K562 (cell line): ENCODE measurements around the gene ALDH9A1. TPM values are rescaled to one million over a fixed set of nuclear protein-coding genes. Genes with fewer than 3 reads are reported as not detected.

Experiments
- ATAC-seq: fragments of 200-7000 bp; cut with Tn5 transposase; 3 replicates; pipeline ENCODE4 v1.9.1; 2020; ENCODE audit warnings: moderate library complexity
- BruUV-seq: library from RNA; stranded (reverse); fragments of 400-500 nt; replicated peaks from 2 replicates; lab custom pipeline; 2021; lab: Mats Ljungman, UMichigan
- CTCF ChIA-PET: fragments of 300-600 bp; formaldehyde crosslinking; extraction: SDS; loops from one replicate; lab custom pipeline; 2021; ENCODE audit warnings: low intra/inter-chr PET ratio; lab: Yijun Ruan, JAX
- POLR2A ChIA-PET: fragments of 300-600, 350-650 bp; sonication (Branson Sonifier 250); formaldehyde crosslinking; extraction: SDS; loops from one replicate; lab custom pipeline; 2021; ENCODE audit warnings: antibody characterized with exemption, inconsistent platforms; lab: Yijun Ruan, JAX
- DNase-seq, 4 experiments: peaks; one replicate each; pipeline versions ENCODE4 v3.0.0 to v3.0.0-alpha.2; 2011 to 2018; ENCODE audit warnings: low spot score in 3 of 4, mixed read lengths in 3 of 4; ENCODE audit errors: extremely low read depth in 1 of 4
- FAIRE-seq: peaks from 2 replicates; lab custom pipeline; 2011; peaks lifted over from hg19 to GRCh38; lab: Jason Lieb, UNC
- H2AFZ ChIP-seq: 2 replicates; pipeline ENCODE4 v1.6.0; 2011; ENCODE audit warnings: low read depth, low read length, control low read depth, inconsistent platforms
- H3K27ac ChIP-seq: fragments of 200-600 bp; 3 replicates; pipeline ENCODE4 v1.8.0; 2011; ENCODE audit warnings: low read depth, mild to moderate bottlenecking, control low read depth, inconsistent platforms, low read length, moderate library complexity, mixed read lengths; ENCODE audit errors: extremely low read depth
- H3K27me3 ChIP-seq, 2 experiments: fragments of 300-600 bp in 1 of 2; 2 replicates in 1 of 2; 3 replicates in 1 of 2; pipeline versions ENCODE4 v1.6.0 to v1.8.0; 2011; ENCODE audit warnings: inconsistent platforms in 2 of 2, low read length in 2 of 2, mild to moderate bottlenecking in 1 of 2, mixed read lengths in 1 of 2, moderate library complexity in 1 of 2; ENCODE audit not compliant: control insufficient read depth in 2 of 2, insufficient read depth in 2 of 2
- H3K36me3 ChIP-seq: fragments of 300-600 bp; 3 replicates; pipeline ENCODE4 v1.8.0; 2011; ENCODE audit warnings: mild to moderate bottlenecking, low read length, inconsistent platforms; ENCODE audit not compliant: control insufficient read depth, insufficient read depth
- H3K4me1 ChIP-seq, 2 experiments: fragments of 200-600 bp in 1 of 2; replicated peaks in 1 of 2; 2 replicates in 1 of 2; 3 replicates in 1 of 2; pipeline versions ENCODE4 v1.5.1 to v1.8.0; 2011; ENCODE audit warnings: inconsistent platforms in 2 of 2, low read length in 2 of 2, mild to moderate bottlenecking in 1 of 2, mixed read lengths in 1 of 2, moderate library complexity in 1 of 2; ENCODE audit not compliant: control insufficient read depth in 2 of 2, insufficient read depth in 2 of 2
- H3K4me2 ChIP-seq: 2 replicates; pipeline ENCODE4 v1.6.1; 2011; ENCODE audit warnings: low read length, control low read depth, inconsistent platforms, mixed read lengths; ENCODE audit not compliant: insufficient read depth
- H3K4me3 ChIP-seq: fragments of 200-600 bp; sonication (generic), shearing (Covaris generic); 2 replicates; pipeline ENCODE4 v1.5.1; 2016; ENCODE audit warnings: control low read depth, inconsistent platforms
- H3K79me2 ChIP-seq: fragments of 200-600 bp; 3 replicates; pipeline ENCODE4 v1.8.0; 2011; ENCODE audit warnings: low read length, inconsistent platforms; ENCODE audit not compliant: control insufficient read depth, insufficient read depth
- H3K9ac ChIP-seq, 2 experiments: 2 replicates each; pipeline versions ENCODE4 v1.6.0 to v1.6.1; 2011; ENCODE audit warnings: low read depth in 2 of 2, low read length in 2 of 2, control low read depth in 1 of 2, inconsistent platforms in 1 of 2, mild to moderate bottlenecking in 1 of 2, mixed read lengths in 1 of 2; ENCODE audit not compliant: insufficient read depth in 1 of 2
- H3K9me1 ChIP-seq: one replicate; pipeline ENCODE4 v1.6.0; 2011; ENCODE audit warnings: inconsistent platforms, mild to moderate bottlenecking, low read length, moderate library complexity; ENCODE audit not compliant: control insufficient read depth, insufficient read depth
- H3K9me3 ChIP-seq: replicated peaks from 2 replicates; pipeline ENCODE4 v1.5.1; 2011; ENCODE audit warnings: low read depth, low read length, inconsistent platforms; ENCODE audit not compliant: control insufficient read depth, insufficient read depth
- H4K20me1 ChIP-seq: replicated peaks from 2 replicates; pipeline ENCODE4 v1.6.1; 2011; ENCODE audit warnings: low read length, inconsistent platforms, mixed read lengths; ENCODE audit not compliant: control insufficient read depth, insufficient read depth
- E2F5 ChIP-seq: sonication (generic); formaldehyde crosslinking; IDR thresholded peaks from 2 replicates; pipeline ENCODE4 v1.8.0; 2022; ENCODE audit warnings: mild to moderate bottlenecking, missing genetic modification reagents
- EP400 ChIP-seq: fragments of 450-650 bp; IDR thresholded peaks from 2 replicates; pipeline ENCODE4 v1.6.1; 2017; ENCODE audit warnings: antibody characterized with exemption, mild to moderate bottlenecking, moderate library complexity
- ETS1 ChIP-seq: conservative IDR thresholded peaks from 2 replicates; pipeline ENCODE4 v1.6.1; 2011; ENCODE audit warnings: low read depth, mild to moderate bottlenecking, low read length; ENCODE audit not compliant: control insufficient read depth
- HDAC8 ChIP-seq: fragments of 450-650 bp; IDR thresholded peaks from 2 replicates; pipeline ENCODE4 v1.6.1; 2016; ENCODE audit warnings: mild to moderate bottlenecking, missing genetic modification characterization, moderate library complexity, missing compliant biosample characterization
- NCOA4 ChIP-seq: fragments of 450-650 bp; IDR thresholded peaks from 2 replicates; pipeline ENCODE4 v1.6.1; 2018; ENCODE audit warnings: mild to moderate bottlenecking; ENCODE audit not compliant: partially characterized antibody
- NFYB ChIP-seq: IDR thresholded peaks from 2 replicates; pipeline ENCODE4 v1.6.1; 2011; ENCODE audit warnings: mild to moderate bottlenecking, moderate library complexity; ENCODE audit not compliant: insufficient read length; ENCODE audit errors: extremely low read depth
- NONO ChIP-seq, 2 experiments: fragments of 200-400 bp in 1 of 2; fragments of 450-650 bp in 1 of 2; formaldehyde crosslinking in 1 of 2; IDR thresholded peaks; 2 replicates each; pipeline ENCODE4 v1.6.1; 2017; ENCODE audit warnings: low read depth in 2 of 2, mild to moderate bottlenecking in 2 of 2, moderate library complexity in 2 of 2, low read length in 1 of 2
- NR2F6 ChIP-seq: fragments of 450-650 bp; formaldehyde crosslinking; IDR thresholded peaks from 2 replicates; pipeline ENCODE4 v1.4.0; 2020; ENCODE audit warnings: mild to moderate bottlenecking
- POU5F1 ChIP-seq: fragments of 150-350 bp; IDR thresholded peaks from 2 replicates; pipeline ENCODE4 v1.6.1; 2014; ENCODE audit warnings: borderline replicate concordance, low read length, low read depth, mild to moderate bottlenecking; ENCODE audit not compliant: partially characterized antibody
- RBM25 ChIP-seq: fragments of 200-400 bp; formaldehyde crosslinking; IDR thresholded peaks from 2 replicates; pipeline ENCODE4 v1.6.1; 2018; ENCODE audit warnings: low read length, low read depth, moderate library complexity; ENCODE audit not compliant: severe bottlenecking
- RCOR1 ChIP-seq, 2 experiments: IDR thresholded peaks; 2 replicates each; pipeline ENCODE4 v1.6.1; 2012; ENCODE audit warnings: low read depth in 2 of 2, low read length in 2 of 2, borderline replicate concordance in 1 of 2, improper control_type of control experiment in 1 of 2
- TSC22D4 ChIP-seq: fragments of 450-650 bp; IDR thresholded peaks from 2 replicates; pipeline ENCODE4 v1.6.1; 2016; ENCODE audit warnings: missing genetic modification characterization, missing biosample characterization, control low read depth
- ZNF121 ChIP-seq: sonication (generic); formaldehyde crosslinking; conservative IDR thresholded peaks from 2 replicates; pipeline ENCODE4 v1.8.0; 2022; ENCODE audit warnings: missing genetic modification reagents
- ZNF165 ChIP-seq: fragments of 250-450 bp; sonication (Bioruptor Pico); IDR thresholded peaks from 2 replicates; pipeline ENCODE4 v1.4.0; 2020; ENCODE audit warnings: borderline replicate concordance
- ZNF717 ChIP-seq: fragments of 250-450 bp; sonication (Bioruptor Pico); IDR thresholded peaks from 2 replicates; pipeline ENCODE4 v1.5.0; 2021
- WGBS: fragments of 100-300 bp; shearing (Covaris generic); methylation state at CpG from one replicate; pipeline ENCODE4 v1.1.6; 2016; ENCODE audit warnings: low coverage, mixed read lengths; ENCODE audit not compliant: insufficient coverage; ENCODE audit errors: missing lambda C conversion rate; 5-methylcytosine and 5-hydroxymethylcytosine counted together
- in situ Hi-C: fragments of 300-500 bp; cut with MboI; formaldehyde crosslinking; loops from 4 replicates; pipeline ENCODE4 v1.15.0; 2018; ENCODE audit warnings: inconsistent platforms, mixed read lengths
- intact Hi-C: fragments of 100-400 bp; cut with micrococcal nuclease; formaldehyde crosslinking; loops from 2 replicates; pipeline ENCODE4 v1.14.2; 2022
- polyA plus RNA-seq, 8 experiments: library from polyadenylated mRNA; depleted of rRNA in 4 of 8; stranded (reverse) in 5 of 8; unstranded in 3 of 8; fragments of >200 nt; fragmentation: Nextera tagmentation in 2 of 8; fragmentation: Illumina TruSeq in 1 of 8; extraction: Ambion mirVana in 2 of 8; extraction: Trizol in 1 of 8; gene quantifications; 2 replicates each; pipeline versions ENCODE4 v1.2.1 to v1.2.3, GENCODE V29; 2011 to 2014; ENCODE audit warnings: inconsistent platforms in 1 of 8, missing spikeins in 1 of 8
- total RNA-seq, 7 experiments: library from RNA; depleted of rRNA in 6 of 7; stranded (reverse); fragments of >200 nt in 6 of 7; fragmentation: Illumina TruSeq in 2 of 7; extraction: Trizol in 2 of 7; gene quantifications; 2 replicates each; pipeline versions ENCODE4 v1.2.1 to v1.2.3, GENCODE V29; 2011 to 2021; ENCODE audit warnings: low replicate concordance in 1 of 7

ALDH9A1 gene
- total and polyA plus RNA-seq, 9 of the 15 experiments (the other 6 are each of a cell fraction or from before 2014, with no cell fraction given), result 26.5 to 54.3 (median 39.2) TPM

GRCh38 chr1:165679282-165680036 lies 18.9 kb downstream of the ALDH9A1 start:
- intact Hi-C loops, result no loop called here
- TF ChIP-seq POU5F1, result no peak
- TF ChIP-seq E2F5, result no peak
- TF ChIP-seq ZNF165 (CRISPR knock-in tag), result no peak
- TF ChIP-seq ZNF121 (CRISPR knock-in tag), result peak; percentile 67
- TF ChIP-seq HDAC8 (tag), result no peak
- no peak for TF ChIP-seq ETS1
- TF ChIP-seq RBM25, result peak; percentile 11
- no peak for TF ChIP-seq EP400
- no peak for TF ChIP-seq ZNF717 (CRISPR knock-in tag)
- no peak for TF ChIP-seq NFYB
- TF ChIP-seq NCOA4, result no peak
- TF ChIP-seq NONO (IDR thresholded peaks at IDR 0.05; ENCODE audit: low read depth in 2 of 2, low read length in 1 of 2), result no peak
- no peak for TF ChIP-seq RCOR1 (IDR thresholded peaks at IDR 0.05; ENCODE audit: borderline replicate concordance in 1 of 2, low read depth in 2 of 2, low read length in 2 of 2)
- TF ChIP-seq TSC22D4 (tag), result no peak
- no peak for TF ChIP-seq NR2F6 (CRISPR knock-in tag)
- DNase-seq (no peak), FAIRE-seq (no peak), ATAC-seq (no peak)
- H3K4me3 ChIP-seq, result no peak overlapping the region
- H3K9ac ChIP-seq, result no peak overlapping the region
- H4K20me1 ChIP-seq, result no peaks in the 10 kb centered on the region
- no peaks in the 10 kb centered on the region for H3K9me1 ChIP-seq
- ChIA-PET CTCF (no interaction called here), POLR2A (no interaction called here)
- H3K27me3 ChIP-seq, result no peaks in the 10 kb centered on the region
- H2AFZ ChIP-seq, result no peak overlapping the region
- peaks cover 68% of the 10 kb centered on the region for H3K36me3 ChIP-seq
- H3K4me1 ChIP-seq, result no peaks in the 10 kb centered on the region
- H3K9me3 ChIP-seq, result no peaks in the 10 kb centered on the region
- no TSS peak for BruUV-seq
- H3K27ac ChIP-seq, result no peak overlapping the region
- in situ Hi-C loops, result no loop called here
- no peak overlapping the region for H3K4me2 ChIP-seq
- H3K79me2 ChIP-seq, result peaks cover 4% of the 10 kb centered on the region; the same call in 1 of the 3 replicates
- 94% methylated on average over 1 of the region's 1 CpG for WGBS
